H1 (cell line): ENCODE measurements around the gene SPATS2. TPM values are rescaled to one million over a fixed set of nuclear protein-coding genes. Genes with fewer than 3 reads are reported as not detected.

Experiments
- CTCF ChIA-PET: fragments of 300-600 bp; sonication (Branson Sonifier 250); formaldehyde crosslinking; loops from one replicate; lab custom pipeline; 2021; ENCODE audit not compliant: partially characterized antibody; lab: Charles Lee
- POLR2A ChIA-PET: fragments of 300-600 bp; sonication (Branson Sonifier 250); formaldehyde crosslinking; loops from one replicate; lab custom pipeline; 2021; ENCODE audit warnings: inconsistent platforms; ENCODE audit not compliant: partially characterized antibody; lab: Charles Lee
- DNase-seq, 2 experiments: peaks; one replicate each; pipeline versions ENCODE4 v3.0.0 to v3.0.0-alpha.2; 2010 to 2022; ENCODE audit warnings: low spot score in 2 of 2, low read depth in 1 of 2, mixed read lengths in 1 of 2
- FAIRE-seq: peaks from 2 replicates; lab custom pipeline; 2011; peaks lifted over from hg19 to GRCh38; lab: Jason Lieb, UNC
- H2AFZ ChIP-seq: 2 replicates; pipeline ENCODE4 v1.8.1; 2012; ENCODE audit warnings: low read length, inconsistent platforms
- H2AK5ac ChIP-seq: 2 replicates; pipeline ENCODE4 v1.6.1; 2013; ENCODE audit warnings: low read depth, low read length
- H2BK120ac ChIP-seq: replicated peaks from 2 replicates; pipeline ENCODE3; 2013; ENCODE audit warnings: low read depth, low read length, inconsistent platforms
- H2BK12ac ChIP-seq: 2 replicates; pipeline ENCODE4 v1.6.1; 2013; ENCODE audit warnings: low read depth, low read length
- H2BK15ac ChIP-seq: 2 replicates; pipeline ENCODE4 v1.6.1; 2013; ENCODE audit warnings: low read length
- H2BK20ac ChIP-seq: 2 replicates; pipeline ENCODE4 v1.6.1; 2013; ENCODE audit warnings: low read length
- H2BK5ac ChIP-seq: 2 replicates; pipeline ENCODE4 v1.6.1; 2013; ENCODE audit warnings: low read depth, low read length
- H3K14ac ChIP-seq: 2 replicates; pipeline ENCODE4 v1.6.1; 2013; ENCODE audit warnings: inconsistent platforms; ENCODE audit not compliant: insufficient read length
- H3K18ac ChIP-seq: 2 replicates; pipeline ENCODE4 v1.6.1; 2013; ENCODE audit warnings: low read length; ENCODE audit errors: extremely low read depth
- H3K23ac ChIP-seq: 2 replicates; pipeline ENCODE4 v1.6.1; 2013; ENCODE audit warnings: inconsistent platforms; ENCODE audit not compliant: insufficient read length
- H3K23me2 ChIP-seq: 2 replicates; pipeline ENCODE4 v1.6.1; 2013; ENCODE audit warnings: low read depth, low read length
- H3K27ac ChIP-seq: 2 replicates; pipeline ENCODE4 v1.6.1; 2011; ENCODE audit warnings: low read depth, low read length, inconsistent platforms
- H3K27me3 ChIP-seq, 4 experiments: replicated peaks in 1 of 4; 1 replicate in 1 of 4; 2 replicates in 3 of 4; pipeline versions ENCODE4 v1.6.1 to v1.8.1; 2011 to 2013; ENCODE audit warnings: low read length in 3 of 4, mild to moderate bottlenecking in 3 of 4, inconsistent platforms in 2 of 4, mixed read lengths in 2 of 4, moderate library complexity in 1 of 4; ENCODE audit not compliant: control insufficient read depth in 3 of 4, insufficient read depth in 3 of 4; ENCODE audit errors: extremely low read depth in 1 of 4
- H3K36me3 ChIP-seq, 4 experiments: 2 replicates each; pipeline versions ENCODE4 v1.6.1 to v1.8.1; 2011 to 2013; ENCODE audit warnings: mild to moderate bottlenecking in 4 of 4, low read length in 3 of 4, moderate library complexity in 2 of 4, control low read depth in 1 of 4, inconsistent platforms in 1 of 4; ENCODE audit not compliant: insufficient read depth in 4 of 4, control insufficient read depth in 2 of 4
- H3K4ac ChIP-seq: replicated peaks from 2 replicates; pipeline ENCODE3; 2013; ENCODE audit warnings: low read length, low read depth, mixed read lengths, inconsistent platforms; ENCODE audit not compliant: insufficient read length
- H3K4me1 ChIP-seq, 4 experiments: replicated peaks in 1 of 4; 1 replicate in 1 of 4; 2 replicates in 3 of 4; pipeline versions ENCODE4 v1.6.1 to v1.8.1; 2011 to 2013; ENCODE audit warnings: low read length in 3 of 4, inconsistent platforms in 2 of 4, mixed read lengths in 1 of 4; ENCODE audit not compliant: insufficient read depth in 4 of 4, control insufficient read depth in 3 of 4
- H3K4me2 ChIP-seq, 2 experiments: 2 replicates each; pipeline versions ENCODE4 v1.6.1 to v1.8.1; 2011 to 2013; ENCODE audit warnings: low read depth in 2 of 2, low read length in 2 of 2, control low read depth in 1 of 2, inconsistent platforms in 1 of 2, mild to moderate bottlenecking in 1 of 2; ENCODE audit not compliant: insufficient read depth in 1 of 2
- H3K4me3 ChIP-seq, 4 experiments: fragments of 200-600, 300-600 bp in 1 of 4; sonication (generic), shearing (Covaris generic), sonication (Bioruptor Twin) in 1 of 4; 2 replicates each; pipeline versions ENCODE4 v1.5.1 to v1.8.1; 2011 to 2016; ENCODE audit warnings: low read length in 4 of 4, low read depth in 3 of 4, control low read depth in 2 of 4, inconsistent platforms in 2 of 4, mild to moderate bottlenecking in 2 of 4, mixed read lengths in 1 of 4, moderate library complexity in 1 of 4; ENCODE audit not compliant: insufficient read depth in 2 of 4; ENCODE audit errors: extremely low read depth in 1 of 4
- H3K56ac ChIP-seq: replicated peaks from 2 replicates; pipeline ENCODE3; 2013; ENCODE audit warnings: low read depth, mild to moderate bottlenecking, mixed read lengths, low read length, inconsistent platforms; ENCODE audit not compliant: insufficient read length
- H3K79me1 ChIP-seq: 2 replicates; pipeline ENCODE4 v1.6.1; 2013; ENCODE audit warnings: low read depth, low read length, control low read depth
- H3K79me2 ChIP-seq, 2 experiments: 2 replicates each; pipeline versions ENCODE4 v1.6.1 to v1.8.1; 2012 to 2013; ENCODE audit warnings: low read length in 2 of 2, mild to moderate bottlenecking in 2 of 2, inconsistent platforms in 1 of 2; ENCODE audit not compliant: insufficient read depth in 2 of 2, control insufficient read depth in 1 of 2
- H3K9ac ChIP-seq, 4 experiments: replicated peaks in 1 of 4; 1 replicate in 1 of 4; 2 replicates in 3 of 4; pipeline versions ENCODE4 v1.6.1 to v1.8.1; 2011 to 2013; ENCODE audit warnings: low read depth in 3 of 4, low read length in 3 of 4, control low read depth in 2 of 4, mild to moderate bottlenecking in 2 of 4, moderate library complexity in 2 of 4, inconsistent platforms in 1 of 4; ENCODE audit errors: extremely low read depth in 1 of 4
- H3K9me3 ChIP-seq, 2 experiments: 2 replicates each; pipeline versions ENCODE4 v1.6.1 to v1.8.1; 2012 to 2013; ENCODE audit warnings: mild to moderate bottlenecking in 2 of 2, moderate library complexity in 2 of 2, control low read depth in 1 of 2, inconsistent platforms in 1 of 2, low read depth in 1 of 2, low read length in 1 of 2, mixed read lengths in 1 of 2; ENCODE audit not compliant: insufficient read depth in 2 of 2
- H4K20me1 ChIP-seq, 2 experiments: replicated peaks in 1 of 2; 2 replicates each; pipeline versions ENCODE3 to v1.8.1; 2011 to 2013; ENCODE audit warnings: inconsistent platforms in 2 of 2, low read length in 2 of 2, mild to moderate bottlenecking in 1 of 2; ENCODE audit not compliant: insufficient read depth in 2 of 2, control insufficient read depth in 1 of 2
- H4K5ac ChIP-seq: 2 replicates; pipeline ENCODE4 v1.6.1; 2013; ENCODE audit warnings: low read length, low read depth, mixed read lengths, inconsistent platforms; ENCODE audit not compliant: insufficient read length
- H4K8ac ChIP-seq: 2 replicates; pipeline ENCODE4 v1.8.0; 2013; ENCODE audit warnings: mild to moderate bottlenecking, moderate library complexity, low read length, inconsistent platforms; ENCODE audit not compliant: insufficient read depth; ENCODE audit errors: extremely low read depth
- H4K91ac ChIP-seq: replicated peaks from 2 replicates; pipeline ENCODE3; 2013; ENCODE audit warnings: low read length, mixed read lengths, inconsistent platforms; ENCODE audit not compliant: insufficient read length
- SP1 ChIP-seq: IDR thresholded peaks from 2 replicates; pipeline ENCODE4 v1.6.1; 2011; ENCODE audit warnings: low read depth, low read length
- WGBS, 2 experiments: shearing (Covaris generic) in 1 of 2; methylation state at CpG; one replicate each; pipeline versions ENCODE4 v1.1.6 to v1.1.7; 2013 to 2015; ENCODE audit warnings: low lambda C conversion rate in 2 of 2, mixed read lengths in 2 of 2, inconsistent platforms in 1 of 2, low coverage in 1 of 2, missing lambda C conversion rate in 1 of 2; ENCODE audit not compliant: insufficient replicate concordance in 2 of 2, insufficient coverage in 1 of 2, insufficient read length in 1 of 2; ENCODE audit errors: extremely low coverage in 1 of 2, missing lambda C conversion rate in 1 of 2; 5-methylcytosine and 5-hydroxymethylcytosine counted together
- polyA plus RNA-seq, 7 experiments: library from polyadenylated mRNA; depleted of rRNA in 3 of 7; stranded (reverse) in 5 of 7; unstranded in 2 of 7; fragments of >200 nt in 5 of 7; fragments of 200-250 nt in 2 of 7; gene quantifications; 1 replicate in 5 of 7; 2 replicates in 1 of 7; 4 replicates in 1 of 7; pipeline versions ENCODE4 v1.2.1 to v1.2.3, GENCODE V29; 2011 to 2013; ENCODE audit warnings: missing spikeins in 2 of 7, mixed read lengths in 2 of 7
- total RNA-seq: library from RNA; stranded (reverse); fragmentation: NEBNext Ultra II Directional; extraction: Animal tissue kit (Norgen Biotek cat#: 25700); gene quantifications from 2 replicates; pipeline ENCODE4 v1.2.1, GENCODE V29; 2021

Gene SPATS2
- total and polyA plus RNA-seq, 2 of the 8 experiments (the other 6 are each of a cell fraction or from before 2014, with no cell fraction given), result 19.2 to 24.5 TPM

DNA sequence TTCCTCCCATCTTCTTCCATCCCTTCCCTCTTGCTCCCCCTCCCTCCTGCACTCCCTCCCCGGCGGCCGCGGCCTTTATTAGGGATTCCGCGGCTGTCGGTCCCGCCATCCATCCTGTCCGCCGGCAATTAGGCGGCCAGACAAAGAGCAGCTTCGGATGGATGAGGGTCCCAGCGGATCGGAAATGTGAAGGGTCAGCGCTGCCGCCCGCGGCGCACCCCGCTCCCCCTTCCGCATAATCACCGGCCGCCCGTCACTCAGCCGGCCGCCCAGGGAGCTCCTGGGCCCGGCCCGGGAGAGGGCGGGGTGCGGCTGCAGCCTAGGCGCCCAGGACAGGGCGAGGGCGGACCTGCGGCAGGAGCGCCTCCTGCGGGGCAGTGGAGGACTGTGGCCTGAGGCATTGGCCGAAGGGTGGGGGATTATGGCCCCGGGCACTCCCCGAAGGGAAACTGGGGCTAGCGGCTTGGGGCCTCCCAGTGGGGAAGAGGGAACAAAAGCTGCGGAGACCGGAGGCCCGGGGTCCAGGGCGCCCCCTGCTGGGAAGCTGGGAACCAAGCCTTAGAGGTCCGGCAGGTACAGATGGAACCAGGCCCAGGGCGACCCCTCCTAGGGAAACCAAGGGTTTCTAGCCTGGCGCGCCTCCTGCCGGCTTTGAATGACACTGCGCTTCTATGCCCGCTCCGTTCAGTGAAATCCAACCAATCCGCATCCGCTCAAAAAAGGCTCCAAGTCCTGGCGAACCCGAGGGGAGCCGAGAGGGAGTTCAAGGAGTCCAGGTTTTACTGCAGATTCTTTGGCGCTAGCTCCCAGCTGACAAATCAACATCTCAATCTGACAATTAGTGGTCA, 25.0 kb upstream of the SPATS2 start:
- no peak overlapping the region for H2AK5ac ChIP-seq
- peaks cover 4 to 61% (median 41%) of the 10 kb centered on the region in 4 experiments for H3K4me1 ChIP-seq
- DNase-seq (peak; percentile 93 to 99), FAIRE-seq (peak; percentile 62)
- H3K79me2 ChIP-seq, result no peaks in the 10 kb centered on the region
- H3K23me2 ChIP-seq, result peaks cover 9% of the 10 kb centered on the region
- no peak overlapping the region for H2BK15ac ChIP-seq
- no peaks in the 10 kb centered on the region; a peak in 1 of 8 replicates for H3K36me3 ChIP-seq
- H3K23ac ChIP-seq, result no peak overlapping the region
- CTCF ChIA-PET, result interaction anchor here (0.5 to 4.0 kb wide), 52 partner anchors 10 to 742 kb away, joined by 3 to 147 read pairs (median 4); partner anchors contain the start of genes PRPH, SPATS2, TMBIM6 and TROAP
- no peak overlapping the region for H2BK120ac ChIP-seq
- H3K27me3 ChIP-seq, result peaks cover 81 to 99% (median 97%) of the 10 kb centered on the region in 4 experiments
- no peak overlapping the region for H3K14ac ChIP-seq
- no peak overlapping the region for H3K4ac ChIP-seq
- no peak overlapping the region for H4K91ac ChIP-seq
- no peak overlapping the region for H2BK20ac ChIP-seq
- no peak overlapping the region for H3K18ac ChIP-seq
- POLR2A ChIA-PET, result interaction anchor here (0.7 to 4.0 kb wide), 13 partner anchors 9 to 212 kb away, joined by 3 to 31 read pairs (median 4); partner anchors contain the start of genes PRPH, SPATS2, TROAP and TUBA1B
- peak overlapping the region; percentile 71 to 78 for H3K4me2 ChIP-seq
- no peak overlapping the region for H3K27ac ChIP-seq
- no peak overlapping the region for H2BK5ac ChIP-seq
- no peak overlapping the region for H2AFZ ChIP-seq
- H3K9me3 ChIP-seq, result no peaks in the 10 kb centered on the region
- H4K8ac ChIP-seq, result peak overlapping the region; percentile 11; the same call in 1 of the 2 replicates
- H4K20me1 ChIP-seq, result peaks cover 13 to 17% of the 10 kb centered on the region in 2 experiments
- no peak overlapping the region; the same call in 1 of the 2 replicates for H2BK12ac ChIP-seq
- no peak overlapping the region for H3K56ac ChIP-seq
- H3K79me1 ChIP-seq, result no peaks in the 10 kb centered on the region
- WGBS, 2 experiments, result 1% methylated on average over 51 of the region's 58 CpGs; no CpG with 5 or more reads in 1 of the 2 experiments
- peak overlapping the region; percentile 34 to 78 (median 67) for H3K4me3 ChIP-seq
- no peak overlapping the region; a peak in 1 of 7 replicates for H3K9ac ChIP-seq
- H4K5ac ChIP-seq, result no peak overlapping the region
- TF ChIP-seq SP1, result peak; percentile 93
